ENCODE results near the gene DPP7.

Gene DPP7

DNA sequence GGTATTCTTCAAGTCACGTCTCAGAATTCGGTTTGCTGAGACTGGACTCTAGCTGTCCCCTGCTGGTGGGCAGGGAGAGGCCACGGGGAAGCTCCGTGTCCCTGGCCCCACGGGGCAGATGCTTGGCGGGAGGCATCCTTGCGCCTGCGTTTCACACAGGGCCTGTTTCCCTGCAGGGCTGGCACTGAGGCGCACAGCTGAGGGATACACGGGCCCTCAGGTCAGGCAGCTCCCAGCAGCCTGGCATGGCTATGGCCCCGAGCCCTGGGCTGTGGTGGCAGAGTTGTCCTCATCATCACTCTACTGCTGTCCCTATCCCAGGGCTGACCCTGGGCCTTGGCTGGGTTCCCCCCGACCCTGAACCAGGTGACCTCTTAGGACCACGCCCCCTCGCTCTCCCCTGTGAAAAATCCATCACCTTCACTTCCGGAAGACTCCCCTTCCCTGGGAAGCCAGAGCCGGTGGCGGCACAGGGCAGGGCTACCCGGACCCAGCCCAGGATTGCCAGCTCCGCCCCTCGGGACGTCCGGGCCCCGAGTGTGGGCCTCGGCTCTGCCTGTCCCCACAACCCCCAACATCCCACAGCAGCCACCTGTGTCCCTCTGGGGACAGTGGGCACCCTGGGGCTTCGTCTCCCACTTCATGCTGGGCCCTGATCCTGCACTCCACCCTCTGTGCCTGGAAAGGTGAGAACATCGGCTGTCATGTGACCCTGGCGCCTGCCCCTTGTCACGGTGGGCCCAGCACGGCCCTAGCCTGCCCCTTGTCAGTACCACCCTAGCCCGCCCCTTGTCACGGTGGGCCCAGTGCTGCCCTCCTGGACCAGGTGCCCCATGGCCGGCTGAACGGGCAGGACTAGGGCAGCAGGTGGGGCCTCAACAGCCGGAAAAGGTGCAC lies 5.0 kb downstream of the DPP7 start:
- TF ChIP-seq, protein P1, sequence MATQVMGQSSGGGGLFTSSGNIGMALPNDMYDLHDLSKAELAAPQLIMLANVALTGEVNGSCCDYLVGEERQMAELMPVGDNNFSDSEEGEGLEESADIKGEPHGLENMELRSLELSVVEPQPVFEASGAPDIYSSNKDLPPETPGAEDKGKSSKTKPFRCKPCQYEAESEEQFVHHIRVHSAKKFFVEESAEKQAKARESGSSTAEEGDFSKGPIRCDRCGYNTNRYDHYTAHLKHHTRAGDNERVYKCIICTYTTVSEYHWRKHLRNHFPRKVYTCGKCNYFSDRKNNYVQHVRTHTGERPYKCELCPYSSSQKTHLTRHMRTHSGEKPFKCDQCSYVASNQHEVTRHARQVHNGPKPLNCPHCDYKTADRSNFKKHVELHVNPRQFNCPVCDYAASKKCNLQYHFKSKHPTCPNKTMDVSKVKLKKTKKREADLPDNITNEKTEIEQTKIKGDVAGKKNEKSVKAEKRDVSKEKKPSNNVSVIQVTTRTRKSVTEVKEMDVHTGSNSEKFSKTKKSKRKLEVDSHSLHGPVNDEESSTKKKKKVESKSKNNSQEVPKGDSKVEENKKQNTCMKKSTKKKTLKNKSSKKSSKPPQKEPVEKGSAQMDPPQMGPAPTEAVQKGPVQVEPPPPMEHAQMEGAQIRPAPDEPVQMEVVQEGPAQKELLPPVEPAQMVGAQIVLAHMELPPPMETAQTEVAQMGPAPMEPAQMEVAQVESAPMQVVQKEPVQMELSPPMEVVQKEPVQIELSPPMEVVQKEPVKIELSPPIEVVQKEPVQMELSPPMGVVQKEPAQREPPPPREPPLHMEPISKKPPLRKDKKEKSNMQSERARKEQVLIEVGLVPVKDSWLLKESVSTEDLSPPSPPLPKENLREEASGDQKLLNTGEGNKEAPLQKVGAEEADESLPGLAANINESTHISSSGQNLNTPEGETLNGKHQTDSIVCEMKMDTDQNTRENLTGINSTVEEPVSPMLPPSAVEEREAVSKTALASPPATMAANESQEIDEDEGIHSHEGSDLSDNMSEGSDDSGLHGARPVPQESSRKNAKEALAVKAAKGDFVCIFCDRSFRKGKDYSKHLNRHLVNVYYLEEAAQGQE (IDR thresholded peaks at IDR 0.05; ENCODE audit: low read depth), result no peak
- no peak for TF ChIP-seq YY1 (IDR thresholded peaks at IDR 0.05; ENCODE audit: low read depth)
- TF ChIP-seq EGR1 (IDR thresholded peaks at IDR 0.05), result no peak
- TF ChIP-seq CEBPB (IDR thresholded peaks at IDR 0.05), result no peak
- no peak for TF ChIP-seq TCF12 (IDR thresholded peaks at IDR 0.05; ENCODE audit: low read depth)
- TF ChIP-seq, protein P2, sequence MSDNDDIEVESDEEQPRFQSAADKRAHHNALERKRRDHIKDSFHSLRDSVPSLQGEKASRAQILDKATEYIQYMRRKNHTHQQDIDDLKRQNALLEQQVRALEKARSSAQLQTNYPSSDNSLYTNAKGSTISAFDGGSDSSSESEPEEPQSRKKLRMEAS (IDR thresholded peaks at IDR 0.05), result no peak
- TF ChIP-seq NFIC (IDR thresholded peaks at IDR 0.05), result no peak
- TF ChIP-seq ZBTB7A (IDR thresholded peaks at IDR 0.05; ENCODE audit: low read depth), result no peak
- no peak for TF ChIP-seq FOXM1 (IDR thresholded peaks at IDR 0.05; ENCODE audit: borderline replicate concordance, low read depth)
- TF ChIP-seq, protein P3, sequence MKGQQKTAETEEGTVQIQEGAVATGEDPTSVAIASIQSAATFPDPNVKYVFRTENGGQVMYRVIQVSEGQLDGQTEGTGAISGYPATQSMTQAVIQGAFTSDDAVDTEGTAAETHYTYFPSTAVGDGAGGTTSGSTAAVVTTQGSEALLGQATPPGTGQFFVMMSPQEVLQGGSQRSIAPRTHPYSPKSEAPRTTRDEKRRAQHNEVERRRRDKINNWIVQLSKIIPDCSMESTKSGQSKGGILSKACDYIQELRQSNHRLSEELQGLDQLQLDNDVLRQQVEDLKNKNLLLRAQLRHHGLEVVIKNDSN (IDR thresholded peaks at IDR 0.05), result no peak
- TF ChIP-seq CREB1 (IDR thresholded peaks at IDR 0.05; ENCODE audit: low read depth), result no peak
- no peak for TF ChIP-seq RAD21 (IDR thresholded peaks at IDR 0.05; ENCODE audit: low read depth)

DNA sequence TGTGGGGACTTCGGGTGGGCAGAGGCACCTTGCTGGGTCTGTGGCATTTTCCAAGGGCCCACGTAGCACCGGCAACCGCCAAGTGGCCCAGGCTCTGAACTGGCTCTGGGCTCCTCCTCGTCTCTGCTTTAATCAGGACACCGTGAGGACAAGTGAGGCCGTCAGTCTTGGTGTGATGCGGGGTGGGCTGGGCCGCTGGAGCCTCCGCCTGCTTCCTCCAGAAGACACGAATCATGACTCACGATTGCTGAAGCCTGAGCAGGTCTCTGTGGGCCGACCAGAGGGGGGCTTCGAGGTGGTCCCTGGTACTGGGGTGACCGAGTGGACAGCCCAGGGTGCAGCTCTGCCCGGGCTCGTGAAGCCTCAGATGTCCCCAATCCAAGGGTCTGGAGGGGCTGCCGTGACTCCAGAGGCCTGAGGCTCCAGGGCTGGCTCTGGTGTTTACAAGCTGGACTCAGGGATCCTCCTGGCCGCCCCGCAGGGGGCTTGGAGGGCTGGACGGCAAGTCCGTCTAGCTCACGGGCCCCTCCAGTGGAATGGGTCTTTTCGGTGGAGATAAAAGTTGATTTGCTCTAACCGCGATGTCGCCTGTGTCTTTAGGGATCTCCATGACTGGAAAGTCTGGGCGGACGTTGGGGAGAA lies 5.8 kb downstream of the DPP7 start:
- TF ChIP-seq, protein P2 (IDR thresholded peaks at IDR 0.05), result no peak
- TF ChIP-seq EP300 (IDR thresholded peaks at IDR 0.05; ENCODE audit: borderline replicate concordance), result no peak
- TF ChIP-seq CREB1 (IDR thresholded peaks at IDR 0.05; ENCODE audit: low read depth), result no peak
- TF ChIP-seq, protein P1 (IDR thresholded peaks at IDR 0.05; ENCODE audit: low read depth), result no peak
- TF ChIP-seq ZBTB7A (IDR thresholded peaks at IDR 0.05; ENCODE audit: low read depth), result no peak
- no peak for TF ChIP-seq RAD21 (IDR thresholded peaks at IDR 0.05; ENCODE audit: low read depth)
- TF ChIP-seq EGR1 (IDR thresholded peaks at IDR 0.05), result no peak
- no peak for TF ChIP-seq TCF12 (IDR thresholded peaks at IDR 0.05; ENCODE audit: low read depth)
- no peak for TF ChIP-seq YY1 (IDR thresholded peaks at IDR 0.05; ENCODE audit: low read depth)
- no peak for TF ChIP-seq FOXM1 (IDR thresholded peaks at IDR 0.05; ENCODE audit: borderline replicate concordance, low read depth)
- TF ChIP-seq TEAD4 (IDR thresholded peaks at IDR 0.05), result no peak
- TF ChIP-seq, protein P3 (IDR thresholded peaks at IDR 0.05), result no peak
- no peak for TF ChIP-seq CEBPB (IDR thresholded peaks at IDR 0.05)
- TF ChIP-seq NFIC (IDR thresholded peaks at IDR 0.05), result no peak
- TF ChIP-seq TAF1 (IDR thresholded peaks at IDR 0.05; ENCODE audit: low read depth), result no peak

DNA sequence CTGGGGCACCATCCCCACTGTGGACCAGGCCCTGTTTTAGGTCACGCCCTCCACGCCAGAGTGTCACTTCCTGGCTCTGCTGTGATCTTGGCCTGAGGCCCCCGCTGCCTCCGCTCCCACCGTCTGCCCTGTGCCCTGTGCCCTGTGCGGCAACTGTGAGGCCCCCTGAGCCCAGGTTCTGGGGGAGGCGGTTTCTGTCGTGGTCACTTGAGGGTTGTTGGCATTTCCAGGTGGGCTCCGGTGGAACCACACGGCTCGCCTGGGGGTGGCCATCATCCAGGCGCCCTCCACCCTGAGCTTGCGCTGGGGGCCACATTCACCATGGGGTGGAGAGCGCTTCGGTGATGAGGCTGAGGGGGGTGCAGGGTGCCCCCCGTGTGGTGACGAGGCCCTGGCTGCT lies 6.6 kb downstream of the DPP7 start:
- TF ChIP-seq, protein P3 (IDR thresholded peaks at IDR 0.05), result no peak
- TF ChIP-seq YY1 (IDR thresholded peaks at IDR 0.05; ENCODE audit: low read depth), result no peak
- no peak for TF ChIP-seq TCF12 (IDR thresholded peaks at IDR 0.05; ENCODE audit: low read depth)

DNA sequence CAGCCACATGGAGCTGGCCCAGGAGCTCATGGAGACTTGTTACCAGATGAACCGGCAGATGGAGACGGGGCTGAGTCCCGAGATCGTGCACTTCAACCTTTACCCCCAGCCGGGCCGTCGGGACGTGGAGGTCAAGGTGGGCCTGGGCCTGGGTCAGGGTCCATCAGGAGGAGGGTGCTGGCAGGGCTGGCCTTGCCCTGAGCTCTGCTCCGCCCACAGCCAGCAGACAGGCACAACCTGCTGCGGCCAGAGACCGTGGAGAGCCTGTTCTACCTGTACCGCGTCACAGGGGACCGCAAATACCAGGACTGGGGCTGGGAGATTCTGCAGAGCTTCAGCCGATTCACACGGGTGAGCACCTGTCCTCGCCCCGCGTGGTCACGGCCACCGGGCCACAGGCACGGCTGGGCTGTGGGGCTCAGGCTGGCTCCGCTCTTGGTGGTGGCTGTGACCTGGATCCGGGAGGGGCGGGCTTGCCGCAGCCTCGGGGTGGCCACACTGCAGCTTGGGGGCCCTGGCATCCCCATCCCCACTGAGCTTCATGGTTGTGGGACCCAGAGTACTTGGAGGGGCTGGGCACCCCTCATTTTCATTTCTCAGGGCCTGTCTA lies 7.1 kb downstream of the DPP7 start:
- TF ChIP-seq, protein P3 (IDR thresholded peaks at IDR 0.05), result no peak
- TF ChIP-seq, protein P1 (IDR thresholded peaks at IDR 0.05; ENCODE audit: low read depth), result no peak
- no peak for TF ChIP-seq CREB1 (IDR thresholded peaks at IDR 0.05; ENCODE audit: low read depth)
- TF ChIP-seq RAD21 (IDR thresholded peaks at IDR 0.05; ENCODE audit: low read depth), result no peak
